HPDE6-E6E7 (cell line): ENCODE data around the gene FASTKD1.
"Not testable (repeated sequence)": the region's sequence is repeated elsewhere in the genome, so short reads cannot be mapped to it uniquely, and the experiment has no call there.

ENCODE experiments used
- DNase-seq: peaks from one replicate; pipeline ENCODE4 v3.0.0; 2011; ENCODE audit warnings: missing footprints; ENCODE audit errors: extremely low spot score

Gene FASTKD1

GRCh38 chr2:169573160-169573973 is at the start of gene FASTKD1:
Gene FASTKD1 (minus strand): TSS chr2:169573865. CDS start chr2:169572029, 1,836 bp downstream.
- peak; percentile 80 for DNase-seq

- DNase-seq, result no peak
These were observed 49.6 kb upstream of the FASTKD1 start for GRCh38 chr2:169623235-169623634.

- DNase-seq, result no peak
These were observed 46.8 kb upstream of the FASTKD1 start for GRCh38 chr2:169620509-169620908.

GRCh38 chr2:169619946-169620345 is 46.3 kb upstream of the FASTKD1 start:
- DNase-seq, result no peak

- DNase-seq, result not testable (repeated sequence)
These were observed 42.3 kb upstream of the FASTKD1 start for GRCh38 chr2:169615982-169616381.

- DNase-seq, result no peak
These were observed 40.2 kb upstream of the FASTKD1 start for GRCh38 chr2:169613876-169614275.

GRCh38 chr2:169609264-169609663 is 35.6 kb upstream of the FASTKD1 start:
- DNase-seq, result no peak

- no peak for DNase-seq
These were observed 25.9 kb upstream of the FASTKD1 start for GRCh38 chr2:169599568-169599967.

GRCh38 chr2:169598982-169599381 is 25.3 kb upstream of the FASTKD1 start:
- no peak for DNase-seq

GRCh38 chr2:169596546-169596945 is 22.9 kb upstream of the FASTKD1 start:
- not testable (repeated sequence) for DNase-seq

- no peak for DNase-seq
These were observed 17.1 kb upstream of the FASTKD1 start for GRCh38 chr2:169590804-169591203.

- no peak for DNase-seq
These were observed 12.0 kb upstream of the FASTKD1 start for GRCh38 chr2:169585673-169586072.

GRCh38 chr2:169584005-169584877 is 10.6 kb upstream of the FASTKD1 start, which contains the start of gene PPIG:
Gene PPIG (plus strand): TSS chr2:169584351. CDS start chr2:169604042, 19,691 bp downstream.
- DNase-seq, result peak; percentile 91

- DNase-seq, result no peak
These were observed 9.9 kb upstream of the FASTKD1 start for GRCh38 chr2:169583518-169583917.

- not testable (repeated sequence) for DNase-seq
These were observed 9.0 kb upstream of the FASTKD1 start for GRCh38 chr2:169582552-169583266.

- no peak for DNase-seq
These were observed 5.4 kb upstream of the FASTKD1 start for GRCh38 chr2:169579044-169579443.

- DNase-seq, result not testable (repeated sequence)
These were observed 1.6 kb upstream of the FASTKD1 start for GRCh38 chr2:169575264-169575663.

GRCh38 chr2:169574539-169574938 is 874 bp upstream of the FASTKD1 start:
- DNase-seq, result not testable (repeated sequence)

- no peak for DNase-seq
These were observed 272 bp upstream of the FASTKD1 start for GRCh38 chr2:169573974-169574299.

GRCh38 chr2:169572821-169573159 is 875 bp downstream of the FASTKD1 start:
- DNase-seq, result no peak

GRCh38 chr2:169572189-169572588 is 1.5 kb downstream of the FASTKD1 start:
- no peak for DNase-seq

- no peak for DNase-seq
These were observed 2.1 kb downstream of the FASTKD1 start for GRCh38 chr2:169571571-169571970.
